NCI-H1092 treated with DMSO at 0.1 percent for 48 hours (cell line): Measurements from ENCODE around the gene ZSCAN9.

Experiments
- DNase-seq: peaks from one replicate; lab custom pipeline; 2025; lab: John Stamatoyannopoulos, UW

ZSCAN9 gene

DNA sequence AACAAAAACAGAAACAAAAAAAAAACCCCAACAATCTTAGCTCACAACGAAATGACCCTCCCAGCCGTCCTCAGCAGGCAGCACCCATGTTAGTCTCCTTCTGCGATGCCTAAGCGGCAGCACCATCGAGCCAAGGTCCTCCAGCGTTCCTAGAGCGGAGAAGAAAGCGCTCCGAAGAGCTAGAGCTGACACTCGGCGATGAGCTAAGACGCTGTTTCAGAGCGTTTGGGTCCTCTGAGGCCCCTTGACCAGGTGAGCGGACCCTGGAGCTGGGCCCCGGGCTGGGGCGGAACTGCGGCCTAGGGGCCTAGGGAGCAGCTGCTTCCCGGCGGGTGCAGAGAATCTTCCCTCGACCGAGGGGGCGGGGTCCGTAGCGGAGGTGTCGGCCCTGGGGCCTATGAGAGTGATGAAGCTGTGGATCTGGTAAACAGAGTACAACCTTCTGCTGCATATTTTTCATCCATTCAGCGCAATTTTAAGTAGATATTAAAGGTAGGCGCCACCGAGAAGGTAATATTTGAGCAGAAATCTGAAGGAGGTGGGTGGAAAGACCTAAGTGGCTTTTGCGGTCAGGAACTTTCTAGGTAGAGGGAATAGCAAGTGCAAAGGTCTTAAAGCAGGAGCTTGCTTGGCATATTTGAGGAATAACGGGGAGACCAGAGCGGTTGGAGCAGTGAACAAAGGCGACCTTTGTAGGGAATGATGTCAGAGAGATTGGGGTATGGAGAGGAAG, 42.1 kb downstream of the ZSCAN9 start, which contains the start of gene ZSCAN26:
Gene ZSCAN26, plus strand, starts transcription at position 182 of the 733 bp plus-strand sequence. CDS start 4,777 bp downstream, outside the sequence.
- DNase-seq: peak; percentile 83

DNA sequence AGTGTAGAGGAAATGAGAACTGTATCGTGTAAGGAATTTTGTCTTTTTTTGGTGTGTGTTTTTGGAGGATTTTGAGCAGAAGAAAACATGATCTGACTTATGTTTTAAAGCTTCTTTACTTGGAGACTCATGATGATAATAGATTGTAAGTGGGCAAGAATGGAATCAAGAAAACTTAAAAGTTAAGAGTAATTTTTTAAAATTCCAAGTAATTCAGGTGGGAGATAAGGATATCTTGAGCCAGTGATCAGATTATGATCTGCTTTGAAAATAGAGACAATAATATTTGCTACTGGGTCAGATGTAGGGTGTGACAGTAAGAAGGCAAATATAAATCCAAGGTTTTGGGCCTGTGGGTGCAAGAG, 42.6 kb downstream of the ZSCAN9 start:
- DNase-seq: no peak

DNA sequence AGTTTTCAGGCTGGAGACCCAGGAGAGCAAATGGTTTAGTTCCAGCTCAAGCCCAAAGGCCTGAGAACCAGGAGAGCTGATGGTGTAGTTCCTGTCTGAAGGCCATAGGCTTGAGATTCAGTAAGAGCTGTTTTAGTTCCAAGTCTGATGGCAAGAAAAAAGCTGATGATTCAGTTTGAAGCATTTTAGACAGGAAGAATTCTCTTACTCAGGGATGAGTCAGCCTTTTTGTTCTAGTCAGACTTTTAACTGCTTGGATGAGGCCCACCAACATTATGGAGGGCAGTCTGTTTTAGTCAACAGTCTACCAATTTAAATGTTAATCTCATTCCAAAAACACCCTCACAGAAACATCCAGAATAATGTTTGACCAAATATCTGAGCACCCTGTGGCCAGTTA, 44.4 kb downstream of the ZSCAN9 start:
- no peak for DNase-seq

DNA sequence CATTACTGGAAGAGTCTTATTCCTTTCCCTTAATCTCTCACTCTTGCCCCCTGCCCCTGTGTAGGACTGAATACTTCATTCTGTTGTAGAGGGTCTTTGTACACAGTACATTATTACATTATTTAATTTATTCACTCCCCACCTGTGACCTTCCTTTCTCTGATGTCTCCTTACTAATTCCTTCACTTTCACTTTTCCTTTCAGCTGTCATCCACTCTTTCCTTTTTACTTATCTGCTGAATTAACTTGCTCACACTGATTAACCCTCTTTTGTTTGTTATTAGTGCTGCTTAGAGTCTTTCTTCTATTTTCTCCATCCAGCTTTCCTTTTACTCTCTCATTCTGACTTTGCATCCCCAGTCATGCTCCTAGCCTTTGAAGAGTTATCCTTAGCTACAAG, 49.8 kb downstream of the ZSCAN9 start:
- DNase-seq: no peak

DNA sequence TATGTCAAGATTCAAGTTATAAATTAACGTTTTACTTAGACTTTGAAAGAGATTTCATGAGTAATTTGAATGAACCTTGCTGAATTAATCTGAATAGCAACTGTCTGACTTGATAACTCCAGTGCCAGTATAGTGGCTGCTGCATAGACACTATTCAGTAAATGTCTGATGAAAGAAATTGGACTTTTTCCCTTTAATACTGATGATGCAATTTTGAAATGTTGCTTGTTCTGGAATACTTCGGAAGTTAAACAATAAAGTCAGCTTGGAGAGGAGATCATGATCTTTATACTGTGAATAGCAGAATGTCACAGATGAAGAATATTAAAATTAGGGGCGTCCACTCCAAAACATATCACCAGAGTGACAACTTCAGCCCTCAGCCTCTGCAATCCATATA, 52.7 kb downstream of the ZSCAN9 start:
- DNase-seq: no peak

DNA sequence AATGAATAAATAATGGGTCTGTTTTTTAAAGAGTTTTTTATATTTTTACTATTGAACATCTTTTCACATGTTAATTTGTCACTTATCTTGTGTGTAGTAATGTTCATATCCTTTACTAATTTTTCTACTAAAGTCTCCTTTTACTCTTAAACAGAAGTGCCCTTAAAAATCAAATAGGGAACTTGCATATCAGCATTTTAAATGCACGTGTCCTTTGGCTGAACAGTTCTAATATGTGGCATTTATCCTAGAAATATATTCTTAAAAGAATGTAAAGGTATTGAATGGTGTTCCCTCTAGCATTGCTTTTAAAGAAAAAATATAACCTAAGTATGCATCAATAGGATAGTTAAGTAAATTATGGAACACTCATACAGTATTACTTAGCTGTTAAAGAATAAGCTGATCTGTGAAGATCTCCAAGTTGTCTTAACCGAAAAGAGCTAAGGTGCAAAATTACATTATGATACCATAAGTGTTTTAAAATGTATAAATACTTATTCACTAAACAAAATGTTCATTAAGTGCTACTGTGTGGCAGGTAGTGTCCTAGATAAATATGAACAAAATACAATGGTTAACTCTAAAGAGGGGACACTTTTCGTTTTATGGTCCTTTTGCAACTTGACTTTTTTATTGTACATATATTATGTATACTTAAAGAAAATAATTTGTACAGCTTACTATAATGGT, 55.7 kb downstream of the ZSCAN9 start:
- no peak for DNase-seq

DNA sequence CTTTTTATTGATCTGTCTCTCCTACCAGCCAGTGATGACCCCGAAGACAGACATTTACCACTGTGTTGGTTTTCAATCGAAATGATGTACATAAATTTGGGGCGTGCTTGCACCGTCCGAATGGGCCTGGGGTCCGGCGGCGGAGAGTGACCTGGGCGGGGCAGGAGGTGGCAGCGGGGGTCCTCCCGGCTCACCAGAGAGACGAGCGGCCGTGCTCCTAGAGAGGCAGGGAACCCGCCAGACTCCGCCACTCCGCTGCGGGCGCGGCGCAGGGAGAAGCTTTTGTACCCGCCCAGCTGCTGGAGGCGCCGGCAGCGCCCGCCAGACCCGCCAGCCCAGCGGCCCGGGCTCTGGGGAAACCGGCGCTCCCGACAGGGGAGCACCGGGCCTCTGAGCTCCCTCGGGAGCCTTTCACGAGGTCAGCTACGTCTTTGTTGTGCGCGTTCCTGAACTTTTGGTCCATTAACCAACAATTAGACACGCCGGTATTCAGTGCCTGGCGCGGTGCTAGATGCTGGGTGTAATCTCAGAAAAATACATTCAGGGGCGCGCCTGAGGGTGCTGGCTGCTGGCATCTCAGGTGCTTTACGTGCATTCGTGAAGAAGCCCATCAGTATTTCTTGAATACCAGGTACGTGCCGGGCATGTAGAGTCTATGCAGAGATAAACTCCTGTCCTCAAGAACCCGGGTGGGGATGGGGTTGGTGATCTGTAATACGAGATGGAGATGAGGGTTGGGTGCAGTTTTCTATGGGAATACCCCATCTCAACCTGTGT, 56.4 kb downstream of the ZSCAN9 start, which contains the start of gene PGBD1:
Gene PGBD1, plus strand, starts transcription at position 285 of the 777 bp plus-strand sequence. CDS start 2,242 bp downstream, outside the sequence.
- DNase-seq: peak; percentile 58

DNA sequence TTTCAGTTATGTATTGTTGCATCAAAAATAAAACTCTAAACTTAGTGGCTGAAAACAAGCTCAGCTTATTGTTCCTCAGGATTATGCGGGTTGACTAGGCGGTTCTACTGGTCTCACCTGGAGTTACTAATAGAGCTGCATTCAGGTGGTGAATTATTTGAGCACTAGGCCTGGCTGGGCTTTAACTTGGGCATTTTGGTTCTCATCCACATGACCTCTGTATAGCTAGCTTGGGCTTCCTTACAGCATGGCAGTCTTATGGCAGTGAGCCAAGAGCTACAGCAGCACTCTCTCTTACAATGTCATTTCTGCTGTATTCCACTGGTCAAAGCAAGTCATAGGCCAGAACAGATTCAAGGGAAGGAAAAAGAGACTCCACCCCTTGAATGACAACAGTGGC, 57.9 kb downstream of the ZSCAN9 start:
- no peak for DNase-seq
